Measurements from ENCODE around the gene ALOX15B.

DNA sequence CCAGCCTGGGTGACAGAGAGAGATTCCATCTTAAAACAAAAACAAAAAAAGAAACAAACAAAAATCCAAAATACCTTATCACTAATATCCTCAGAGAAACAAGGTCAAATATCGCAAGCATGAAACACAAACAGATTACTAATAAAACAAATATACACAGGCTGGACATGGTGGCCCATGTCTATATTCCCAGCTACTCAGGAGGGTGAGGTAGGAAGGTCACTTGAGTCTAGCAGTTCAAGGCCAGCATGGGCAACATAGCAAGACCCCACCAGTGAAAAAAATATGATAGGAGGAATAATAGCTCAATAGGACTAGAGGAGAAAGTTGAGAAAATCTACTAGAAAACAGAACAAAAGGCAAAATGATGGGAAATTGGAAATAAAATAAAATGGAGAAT is 6.9 kb upstream of the ALOX15B start:
- TF ChIP-seq EP300 (IDR thresholded peaks at IDR 0.05) (no peak), POLR2A (IDR thresholded peaks at IDR 0.05) (no peak)
